Measurements from ENCODE around the gene IMMP2L. TPM values are rescaled to one million over a fixed set of nuclear protein-coding genes. Genes with fewer than 3 reads are reported as not detected.

Gene IMMP2L
- total RNA-seq, 4 donors from 2014 or later, result 23.8 to 30.0 (median 27.7) TPM

DNA sequence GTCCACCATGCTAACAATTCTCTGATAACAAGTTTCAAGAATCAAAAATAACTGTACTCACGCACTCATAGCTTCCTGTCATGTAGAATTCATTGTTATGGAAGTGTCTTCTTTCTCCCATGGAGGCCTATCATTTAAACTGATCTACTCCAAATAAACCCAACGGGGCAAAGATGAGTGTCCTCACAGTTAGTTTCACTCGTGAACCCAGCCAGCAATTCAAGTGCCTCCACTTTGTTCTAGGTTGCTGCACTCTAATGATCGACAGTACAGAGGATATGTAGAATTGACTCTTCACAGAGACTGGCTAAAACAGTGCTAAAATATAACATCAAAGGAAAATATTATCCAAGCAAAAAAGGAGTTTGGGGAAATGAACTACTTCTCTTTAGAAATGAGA, 360.0 kb downstream of the IMMP2L start:
- intact Hi-C loops (cut with DNase I), result no loop called here
- Histone ChIP-seq H3K4me1 (peaks cover 4 to 10% of the 10 kb centered on the region in 2 donors), H3K4me3 (replicated peaks in 1 of 3) (no peak overlapping the region), H3K27me3 (no peaks in the 10 kb centered on the region), H3K27ac (peak overlapping the region in 2 of 3 donors; percentile 4 to 31), H3K9me3 (no peaks in the 10 kb centered on the region), H3K36me3 (no peaks in the 10 kb centered on the region)
- DNase-seq, result peak; percentile 65 to 69
- TF ChIP-seq, protein P1, sequence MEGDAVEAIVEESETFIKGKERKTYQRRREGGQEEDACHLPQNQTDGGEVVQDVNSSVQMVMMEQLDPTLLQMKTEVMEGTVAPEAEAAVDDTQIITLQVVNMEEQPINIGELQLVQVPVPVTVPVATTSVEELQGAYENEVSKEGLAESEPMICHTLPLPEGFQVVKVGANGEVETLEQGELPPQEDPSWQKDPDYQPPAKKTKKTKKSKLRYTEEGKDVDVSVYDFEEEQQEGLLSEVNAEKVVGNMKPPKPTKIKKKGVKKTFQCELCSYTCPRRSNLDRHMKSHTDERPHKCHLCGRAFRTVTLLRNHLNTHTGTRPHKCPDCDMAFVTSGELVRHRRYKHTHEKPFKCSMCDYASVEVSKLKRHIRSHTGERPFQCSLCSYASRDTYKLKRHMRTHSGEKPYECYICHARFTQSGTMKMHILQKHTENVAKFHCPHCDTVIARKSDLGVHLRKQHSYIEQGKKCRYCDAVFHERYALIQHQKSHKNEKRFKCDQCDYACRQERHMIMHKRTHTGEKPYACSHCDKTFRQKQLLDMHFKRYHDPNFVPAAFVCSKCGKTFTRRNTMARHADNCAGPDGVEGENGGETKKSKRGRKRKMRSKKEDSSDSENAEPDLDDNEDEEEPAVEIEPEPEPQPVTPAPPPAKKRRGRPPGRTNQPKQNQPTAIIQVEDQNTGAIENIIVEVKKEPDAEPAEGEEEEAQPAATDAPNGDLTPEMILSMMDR (IDR thresholded peaks at IDR 0.05), result no peak
- no peak for TF ChIP-seq POLR2A (IDR thresholded peaks at IDR 0.05)
- WGBS, 2 donors, result 25 to 44% methylated on average over 4 of the region's 4 CpGs

DNA sequence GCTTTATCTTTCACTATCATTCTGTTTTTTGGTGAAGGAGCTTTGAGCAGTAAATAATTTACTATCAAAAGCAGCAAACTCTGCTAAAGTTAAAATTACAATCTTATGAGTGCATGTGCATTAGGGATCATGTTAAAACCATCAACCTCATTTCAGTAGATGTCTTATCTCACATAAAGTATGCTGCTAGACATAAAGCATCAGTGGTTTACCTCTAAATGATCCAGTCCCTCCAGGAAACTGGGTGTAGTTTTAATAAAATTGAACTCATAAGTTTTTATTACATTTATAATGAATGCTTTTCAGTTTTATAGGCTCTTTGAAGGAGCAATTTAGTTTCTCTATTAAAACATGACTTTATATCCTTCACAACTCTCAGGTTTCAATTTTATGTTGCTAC, 362.6 kb downstream of the IMMP2L start:
- Histone ChIP-seq H3K9me3 (no peaks in the 10 kb centered on the region), H3K36me3 (no peaks in the 10 kb centered on the region), H3K27ac (no peak overlapping the region), H3K27me3 (no peaks in the 10 kb centered on the region), H3K4me3 (replicated peaks in 1 of 3) (no peak overlapping the region), H3K4me1 (peaks cover 4 to 10% of the 10 kb centered on the region in 2 donors)
- intact Hi-C loops (cut with DNase I), result no loop called here
- no peak for DNase-seq
- TF ChIP-seq, protein P1 (IDR thresholded peaks at IDR 0.05), result no peak
- no peak for TF ChIP-seq POLR2A (IDR thresholded peaks at IDR 0.05)

DNA sequence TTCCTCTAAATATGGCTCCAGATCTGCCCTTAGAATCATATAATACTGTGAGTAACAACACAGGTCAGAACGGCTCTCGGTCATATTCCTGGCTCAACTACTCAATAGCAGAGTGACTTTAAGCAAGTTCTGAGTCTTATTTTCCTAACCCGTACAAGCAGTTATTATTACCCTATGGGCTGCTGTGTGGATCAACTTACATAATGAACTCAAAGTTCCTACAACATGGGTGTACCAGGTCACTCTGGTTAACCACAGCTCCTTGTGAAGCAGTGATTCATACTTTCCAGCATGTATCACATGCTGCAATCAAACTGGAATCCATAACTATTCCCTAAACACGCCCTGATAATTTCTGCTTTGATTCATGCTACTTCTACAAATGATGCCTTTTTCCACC, 364.0 kb downstream of the IMMP2L start:
- H3K9me3 ChIP-seq, result no peaks in the 10 kb centered on the region
- TF ChIP-seq, protein P1 (IDR thresholded peaks at IDR 0.05), result no peak
- TF ChIP-seq POLR2A (IDR thresholded peaks at IDR 0.05), result no peak
- no peak for DNase-seq
- H3K4me3 ChIP-seq (replicated peaks in 1 of 3), result no peak overlapping the region
- 85 to 87% methylated on average over 4 of the region's 4 CpGs for WGBS, 2 donors
- no peaks in the 10 kb centered on the region for H3K27me3 ChIP-seq
- H3K27ac ChIP-seq, result no peak overlapping the region
- H3K4me1 ChIP-seq, result peaks cover 4 to 10% of the 10 kb centered on the region in 2 donors
- intact Hi-C loops (cut with DNase I), result no loop called here
- H3K36me3 ChIP-seq, result no peaks in the 10 kb centered on the region

DNA sequence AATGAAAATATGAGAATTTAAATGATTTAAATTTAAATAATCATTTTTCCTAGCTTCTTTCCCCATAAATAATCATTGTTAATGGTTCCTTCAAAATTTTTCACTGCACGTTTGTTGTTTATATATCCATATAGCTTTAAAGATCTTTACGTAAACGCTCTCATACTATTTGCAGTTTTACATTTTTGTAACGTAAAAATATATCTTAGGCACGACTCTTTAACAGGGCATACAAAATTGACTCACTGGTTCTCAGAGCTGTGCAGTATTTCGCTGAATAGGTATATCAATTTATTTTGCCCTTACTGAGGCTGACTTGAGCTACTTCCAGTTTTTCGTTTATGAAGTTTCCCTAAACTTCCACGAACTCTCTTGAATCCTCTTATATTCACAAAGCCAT, 365.6 kb downstream of the IMMP2L start:
- DNase-seq, result no peak
- H3K4me3 ChIP-seq (replicated peaks in 1 of 3), result no peak overlapping the region
- TF ChIP-seq, protein P1 (IDR thresholded peaks at IDR 0.05), result no peak
- no peak for TF ChIP-seq POLR2A (IDR thresholded peaks at IDR 0.05)
- no peaks in the 10 kb centered on the region for H3K9me3 ChIP-seq
- H3K27me3 ChIP-seq, result no peaks in the 10 kb centered on the region
- H3K36me3 ChIP-seq, result no peaks in the 10 kb centered on the region
- no peak overlapping the region for H3K27ac ChIP-seq
- 96 to 97% methylated on average over 8 of the region's 8 CpGs for WGBS, 2 donors
- H3K4me1 ChIP-seq, result peaks cover 3 to 9% of the 10 kb centered on the region in 2 donors
- intact Hi-C loops (cut with DNase I), result no loop called here

DNA sequence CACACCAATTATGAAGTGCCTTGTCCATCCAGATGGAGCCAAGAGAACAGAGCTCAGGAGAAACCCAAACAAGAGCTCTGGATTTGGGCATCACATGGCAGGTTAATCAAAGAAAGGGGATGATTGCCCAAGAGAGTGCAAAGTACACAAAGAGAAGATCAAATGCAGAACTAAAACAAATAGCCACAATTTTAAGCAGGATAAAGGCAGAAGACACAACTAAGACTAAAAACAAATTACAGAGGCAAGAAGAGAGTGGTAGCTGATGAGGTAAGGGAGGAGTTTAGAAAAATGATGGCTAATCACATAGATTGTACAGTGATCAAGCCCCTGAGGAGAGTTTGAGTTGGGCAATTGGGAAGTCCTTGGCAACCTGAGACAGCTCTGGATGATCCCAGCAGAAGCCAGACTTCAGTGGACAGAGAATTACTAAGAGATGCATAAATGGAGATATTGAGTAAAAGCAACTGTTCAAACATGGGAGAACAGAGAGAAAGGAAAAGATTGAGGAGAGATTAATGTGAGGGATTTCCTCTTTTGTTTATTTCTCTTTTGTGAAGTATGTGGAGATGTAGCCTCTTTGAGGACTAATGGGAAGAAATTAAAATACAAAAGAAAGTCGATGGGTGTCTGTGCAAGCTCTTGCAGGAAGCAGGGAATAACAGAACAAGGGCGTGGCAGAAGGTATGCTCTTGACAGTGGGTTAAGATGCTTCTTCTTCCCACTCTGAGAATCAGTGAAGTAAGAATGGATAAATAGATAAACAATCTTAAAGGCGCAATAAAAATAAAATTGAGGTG, 369.5 kb downstream of the IMMP2L start:
- H3K4me1 ChIP-seq, result peaks cover 3 to 12% of the 10 kb centered on the region in 2 donors
- H3K4me3 ChIP-seq (replicated peaks in 1 of 3), result no peak overlapping the region
- DNase-seq, result no peak
- WGBS, 2 donors, result 77 to 78% methylated on average over 3 of the region's 3 CpGs
- no peaks in the 10 kb centered on the region for H3K36me3 ChIP-seq
- H3K27me3 ChIP-seq, result no peaks in the 10 kb centered on the region
- no peaks in the 10 kb centered on the region for H3K9me3 ChIP-seq
- TF ChIP-seq, protein P1 (IDR thresholded peaks at IDR 0.05), result no peak
- TF ChIP-seq POLR2A (IDR thresholded peaks at IDR 0.05), result no peak
- H3K27ac ChIP-seq, result no peak overlapping the region
- intact Hi-C loops (cut with DNase I), result no loop called here

Data from thyroid gland (tissue), 4 donors.